Activated CD4-positive, alpha-beta T cell treated with anti-CD3 and anti-CD28 coated beads, Interleukin-2, amount 10 ng/mL, durations not matched to agents 24 days and 14 days (primary cell): ENCODE results near the gene RAB11FIP3. TPM values are rescaled to one million over a fixed set of nuclear protein-coding genes. Genes with fewer than 3 reads are reported as not detected.
"Not testable (repeated sequence)": the region's sequence is repeated elsewhere in the genome, so short reads cannot be mapped to it uniquely, and the experiment has no call there.

Experiments
- DNase-seq: peaks from one replicate; pipeline ENCODE4 v3.0.0; 2022
- H3K27ac Mint-ChIP-seq: one replicate; pipeline ENCODE4 v1.8.0; 2022; ENCODE audit warnings: mild to moderate bottlenecking, mixed read lengths
- H3K27me3 Mint-ChIP-seq: one replicate; pipeline ENCODE4 v1.8.0; 2022; ENCODE audit warnings: mixed read lengths
- H3K36me3 Mint-ChIP-seq: one replicate; pipeline ENCODE4 v1.8.0; 2022; ENCODE audit warnings: low read depth, mild to moderate bottlenecking, mixed read lengths
- H3K4me1 Mint-ChIP-seq: one replicate; pipeline ENCODE4 v1.8.0; 2021; ENCODE audit warnings: mixed read lengths
- H3K4me3 Mint-ChIP-seq: one replicate; pipeline ENCODE4 v1.8.0; 2022; ENCODE audit warnings: mild to moderate bottlenecking, moderate library complexity, mixed read lengths
- H3K9me3 Mint-ChIP-seq: one replicate; pipeline ENCODE4 v1.8.0; 2021; ENCODE audit warnings: mixed read lengths
- intact Hi-C: fragments of 100-400 bp; cut with micrococcal nuclease; formaldehyde crosslinking; loops from one replicate; pipeline ENCODE4 v1.15.1; 2023
- total RNA-seq: library from RNA; stranded (reverse); gene quantifications from 2 replicates; pipeline ENCODE4 v1.2.3, GENCODE V29; 2022

The RAB11FIP3 gene
- total RNA-seq, 1 donor from 2014 or later, result 40.2 TPM

DNA sequence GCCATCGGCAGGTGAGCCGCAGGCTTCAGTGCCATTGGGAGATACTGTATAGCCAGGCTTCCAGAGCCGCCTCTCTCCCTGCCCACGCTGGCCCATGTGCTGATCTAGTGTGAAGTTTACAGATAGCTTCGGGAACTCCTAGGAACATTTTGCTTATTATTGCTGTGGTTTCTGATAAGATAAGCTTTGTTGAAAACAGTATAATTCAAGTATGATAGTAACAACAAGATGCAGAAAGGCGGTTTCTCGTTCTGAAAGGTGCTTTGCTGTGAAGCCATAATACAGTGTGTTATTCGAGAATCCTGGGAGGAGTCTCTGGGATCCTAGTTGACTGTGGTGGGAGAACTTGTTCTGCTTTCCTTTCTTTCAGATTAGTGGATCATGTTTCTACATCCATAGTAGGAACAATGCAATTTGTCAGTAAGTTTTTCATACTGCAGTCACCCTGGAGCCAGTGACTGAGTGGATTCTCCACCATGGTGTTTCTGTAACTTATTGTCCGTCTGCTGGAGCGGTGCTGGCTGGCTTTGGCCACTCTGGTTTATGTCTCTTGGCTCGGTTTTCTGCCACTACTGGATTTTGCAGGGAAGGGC lies 31.5 kb downstream of the RAB11FIP3 start:
- H3K9me3 Mint-ChIP-seq, result no peaks in the 10 kb centered on the region
- no peak overlapping the region for H3K4me3 Mint-ChIP-seq
- DNase-seq, result no peak
- H3K4me1 Mint-ChIP-seq, result peaks cover 4% of the 10 kb centered on the region
- H3K27me3 Mint-ChIP-seq, result no peaks in the 10 kb centered on the region
- intact Hi-C loops, result no loop called here
- no peak overlapping the region for H3K27ac Mint-ChIP-seq
- peaks cover 4% of the 10 kb centered on the region for H3K36me3 Mint-ChIP-seq

- Mint-ChIP-seq H3K9me3 (no peaks in the 10 kb centered on the region), H3K27ac (no peak overlapping the region), H3K4me1 (peaks cover 4% of the 10 kb centered on the region), H3K27me3 (no peaks in the 10 kb centered on the region), H3K36me3 (peaks cover 7% of the 10 kb centered on the region), H3K4me3 (no peak overlapping the region)
- intact Hi-C loops, result no loop called here
- DNase-seq, result no peak
Observed at GRCh38 chr16:457732-458400, 32.4 kb downstream of the RAB11FIP3 start.

DNA sequence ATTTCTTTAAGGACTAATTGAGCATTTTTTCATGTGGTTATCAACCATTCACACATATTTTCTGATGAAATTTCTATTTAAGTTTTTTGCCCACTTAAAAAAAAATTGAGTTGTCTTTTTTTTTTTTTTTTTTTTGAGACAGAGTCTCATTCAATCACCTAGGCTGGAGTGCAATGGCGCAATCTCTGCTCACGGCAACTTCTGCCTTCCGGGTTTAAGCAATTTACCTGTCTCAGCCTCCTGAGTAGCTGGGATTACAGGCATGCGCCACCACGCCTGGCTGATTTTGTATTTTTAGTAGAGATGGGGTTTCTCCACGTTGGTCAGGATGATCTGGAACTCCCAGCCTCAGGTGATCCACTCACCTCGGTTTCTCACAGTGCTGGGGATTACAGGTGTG lies 34.3 kb downstream of the RAB11FIP3 start:
- Mint-ChIP-seq H3K4me1 (no peaks in the 10 kb centered on the region), H3K4me3 (no peak overlapping the region), H3K36me3 (peaks cover 8% of the 10 kb centered on the region), H3K27me3 (no peaks in the 10 kb centered on the region), H3K27ac (no peak overlapping the region), H3K9me3 (no peaks in the 10 kb centered on the region)
- intact Hi-C loops, result no loop called here
- DNase-seq, result no peak

DNA sequence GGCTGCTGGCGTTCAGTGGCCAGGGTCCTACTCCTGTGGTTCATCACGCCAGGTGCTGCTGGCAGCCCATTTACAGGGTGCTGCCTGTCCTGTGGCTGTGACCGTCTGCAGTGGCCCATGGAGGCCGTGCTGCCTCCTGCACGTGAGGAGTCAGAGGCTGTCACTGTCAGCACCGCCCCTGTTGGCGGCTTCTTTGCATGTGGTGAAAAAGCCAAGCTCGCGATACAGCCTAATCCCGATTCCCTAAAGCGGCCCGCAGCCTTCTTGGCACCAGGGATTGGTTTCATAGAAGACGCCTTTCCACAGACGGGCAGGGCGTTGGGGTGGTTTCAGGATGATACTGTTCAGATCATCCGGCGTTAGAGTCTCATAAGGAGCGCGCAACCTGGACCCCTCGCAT lies 35.3 kb downstream of the RAB11FIP3 start:
- no peaks in the 10 kb centered on the region for H3K4me1 Mint-ChIP-seq
- H3K9me3 Mint-ChIP-seq, result no peaks in the 10 kb centered on the region
- no peak overlapping the region for H3K4me3 Mint-ChIP-seq
- DNase-seq, result no peak
- intact Hi-C loops, result no loop called here
- H3K27ac Mint-ChIP-seq, result no peak overlapping the region
- no peaks in the 10 kb centered on the region for H3K27me3 Mint-ChIP-seq
- H3K36me3 Mint-ChIP-seq, result peaks cover 8% of the 10 kb centered on the region

GRCh38 chr16:463071-463470 lies 37.6 kb downstream of the RAB11FIP3 start:
- no peaks in the 10 kb centered on the region for H3K27me3 Mint-ChIP-seq
- intact Hi-C loops, result no loop called here
- no peak overlapping the region for H3K27ac Mint-ChIP-seq
- H3K4me3 Mint-ChIP-seq, result no peak overlapping the region
- H3K36me3 Mint-ChIP-seq, result peaks cover 8% of the 10 kb centered on the region
- H3K4me1 Mint-ChIP-seq, result peaks cover 2% of the 10 kb centered on the region
- H3K9me3 Mint-ChIP-seq, result no peaks in the 10 kb centered on the region
- DNase-seq, result no peak

- intact Hi-C loops, result no loop called here
- DNase-seq, result no peak
- Mint-ChIP-seq H3K36me3 (peaks cover 6% of the 10 kb centered on the region), H3K9me3 (no peaks in the 10 kb centered on the region), H3K27ac (peak overlapping the region; percentile 32), H3K4me3 (no peak overlapping the region), H3K27me3 (no peaks in the 10 kb centered on the region), H3K4me1 (peaks cover 2% of the 10 kb centered on the region)
Observed at GRCh38 chr16:466651-467050, 41.2 kb downstream of the RAB11FIP3 start.

DNA sequence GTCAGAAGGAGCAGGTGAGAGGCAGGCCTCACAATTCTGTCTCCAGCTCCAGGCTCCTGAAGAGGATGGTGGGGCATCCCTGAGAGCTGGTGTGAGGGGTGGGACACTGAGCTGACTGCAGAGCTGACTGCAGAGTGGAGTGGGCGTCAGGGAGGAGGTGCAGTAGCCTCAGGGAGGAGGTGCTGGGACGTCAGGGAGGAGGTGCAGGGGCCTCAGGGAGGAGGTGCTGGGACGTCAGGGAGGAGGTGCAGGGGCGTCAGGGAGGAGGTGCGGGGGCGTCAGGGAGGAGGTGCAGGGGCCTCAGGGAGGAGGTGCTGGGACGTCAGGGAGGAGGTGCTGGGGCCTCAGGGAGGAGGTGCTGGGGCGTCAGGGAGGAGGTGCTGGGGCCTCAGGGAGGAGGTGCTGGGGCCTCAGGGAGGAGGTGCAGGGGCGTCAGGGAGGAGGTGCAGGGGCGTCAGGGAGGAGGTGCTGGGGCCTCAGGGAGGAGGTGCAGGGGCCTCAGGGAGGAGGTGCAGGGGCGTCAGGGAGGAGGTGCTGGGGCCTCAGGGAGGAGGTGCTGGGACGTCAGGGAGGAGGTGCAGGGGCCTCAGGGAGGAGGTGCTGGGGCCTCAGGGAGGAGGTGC lies 41.9 kb downstream of the RAB11FIP3 start:
- H3K4me3 Mint-ChIP-seq, intact Hi-C loops, H3K4me1 Mint-ChIP-seq, H3K27me3 Mint-ChIP-seq, H3K36me3 Mint-ChIP-seq, H3K9me3 Mint-ChIP-seq, DNase-seq: not testable (repeated sequence)
- H3K27ac Mint-ChIP-seq, result peak overlapping the region; percentile 32

- intact Hi-C loops, result no loop called here
- no peaks in the 10 kb centered on the region for H3K27me3 Mint-ChIP-seq
Observed at GRCh38 chr16:468068-468821, 42.8 kb downstream of the RAB11FIP3 start.

GRCh38 chr16:469459-469858 lies 44.0 kb downstream of the RAB11FIP3 start:
- intact Hi-C loops, H3K27ac Mint-ChIP-seq: not testable (repeated sequence)

More at GRCh38 chr16:468068-468821, 42.8 kb downstream of the RAB11FIP3 start:
- Mint-ChIP-seq H3K4me1 (peaks cover 2% of the 10 kb centered on the region), H3K9me3 (no peaks in the 10 kb centered on the region), H3K36me3 (no peaks in the 10 kb centered on the region), H3K4me3 (no peak overlapping the region), H3K27ac (no peak overlapping the region)
- DNase-seq, result no peak

GRCh38 chr16:470418-470817 lies 45.0 kb downstream of the RAB11FIP3 start:
- no peaks in the 10 kb centered on the region for H3K27me3 Mint-ChIP-seq
- DNase-seq, result no peak
- no peak overlapping the region for H3K27ac Mint-ChIP-seq
- H3K4me3 Mint-ChIP-seq, result no peak overlapping the region
- H3K36me3 Mint-ChIP-seq, result no peaks in the 10 kb centered on the region
- no peaks in the 10 kb centered on the region for H3K9me3 Mint-ChIP-seq
- H3K4me1 Mint-ChIP-seq, result peaks cover 2% of the 10 kb centered on the region
- intact Hi-C loops, result no loop called here

More at GRCh38 chr16:469459-469858, 44.0 kb downstream of the RAB11FIP3 start:
- not testable (repeated sequence) for H3K4me1 Mint-ChIP-seq, H3K27me3 Mint-ChIP-seq, H3K36me3 Mint-ChIP-seq, H3K9me3 Mint-ChIP-seq, DNase-seq, H3K4me3 Mint-ChIP-seq

GRCh38 chr16:471353-472198 lies 46.1 kb downstream of the RAB11FIP3 start:
- intact Hi-C loops, result no loop called here
- no peak overlapping the region for H3K27ac Mint-ChIP-seq
- no peaks in the 10 kb centered on the region for H3K9me3 Mint-ChIP-seq
- peaks cover 2% of the 10 kb centered on the region for H3K4me1 Mint-ChIP-seq
- H3K4me3 Mint-ChIP-seq, result no peak overlapping the region
- no peaks in the 10 kb centered on the region for H3K27me3 Mint-ChIP-seq
- DNase-seq, result no peak
- no peaks in the 10 kb centered on the region for H3K36me3 Mint-ChIP-seq

- Mint-ChIP-seq H3K9me3 (no peaks in the 10 kb centered on the region), H3K4me1 (peaks cover under 1% of the 10 kb centered on the region), H3K36me3 (no peaks in the 10 kb centered on the region), H3K27ac (no peak overlapping the region), H3K27me3 (no peaks in the 10 kb centered on the region), H3K4me3 (no peak overlapping the region)
- intact Hi-C loops, result no loop called here
- no peak for DNase-seq
Observed at GRCh38 chr16:472199-472504, 46.7 kb downstream of the RAB11FIP3 start.
